Omental fat pad (tissue), 4 donors: Measurements from ENCODE around the gene SH2D6. TPM values are rescaled to one million over a fixed set of nuclear protein-coding genes. Genes with fewer than 3 reads are reported as not detected.

ENCODE experiments used
- ATAC-seq: fragments of 150-250 bp; one replicate; pipeline ENCODE4 v1.9.1; 2016; ENCODE audit warnings: mild to moderate bottlenecking, moderate library complexity; ENCODE audit not compliant: low FRiP score
- DNase-seq: peaks from one replicate; pipeline ENCODE4 v3.0.0-alpha.2; 2019; ENCODE audit warnings: low spot score
- total RNA-seq, 4 donors: library from RNA; depleted of rRNA; stranded (reverse); fragments of >200 nt; gene quantifications; one replicate each; pipeline ENCODE4 v1.1.0, GENCODE V29; 2016
- TF ChIP-seq, protein P1 (sequence below), 3 donors: fragments of 450-650 bp; IDR thresholded peaks; one replicate each; pipeline ENCODE4 v1.5.1; 2016 to 2017; ENCODE audit warnings: antibody characterized with exemption in 3 of 3, mild to moderate bottlenecking in 3 of 3, moderate library complexity in 2 of 3

SH2D6 gene
- total RNA-seq, result not detected

GRCh38 chr2:85418132-85419008 lies at the start of gene SH2D6:
SH2D6 (plus strand) TSS chr2:85418714; CDS start chr2:85429466, 10,752 bp downstream.
- ATAC-seq (peak; percentile 55), DNase-seq (peak; percentile 70)
- TF ChIP-seq, protein P1, sequence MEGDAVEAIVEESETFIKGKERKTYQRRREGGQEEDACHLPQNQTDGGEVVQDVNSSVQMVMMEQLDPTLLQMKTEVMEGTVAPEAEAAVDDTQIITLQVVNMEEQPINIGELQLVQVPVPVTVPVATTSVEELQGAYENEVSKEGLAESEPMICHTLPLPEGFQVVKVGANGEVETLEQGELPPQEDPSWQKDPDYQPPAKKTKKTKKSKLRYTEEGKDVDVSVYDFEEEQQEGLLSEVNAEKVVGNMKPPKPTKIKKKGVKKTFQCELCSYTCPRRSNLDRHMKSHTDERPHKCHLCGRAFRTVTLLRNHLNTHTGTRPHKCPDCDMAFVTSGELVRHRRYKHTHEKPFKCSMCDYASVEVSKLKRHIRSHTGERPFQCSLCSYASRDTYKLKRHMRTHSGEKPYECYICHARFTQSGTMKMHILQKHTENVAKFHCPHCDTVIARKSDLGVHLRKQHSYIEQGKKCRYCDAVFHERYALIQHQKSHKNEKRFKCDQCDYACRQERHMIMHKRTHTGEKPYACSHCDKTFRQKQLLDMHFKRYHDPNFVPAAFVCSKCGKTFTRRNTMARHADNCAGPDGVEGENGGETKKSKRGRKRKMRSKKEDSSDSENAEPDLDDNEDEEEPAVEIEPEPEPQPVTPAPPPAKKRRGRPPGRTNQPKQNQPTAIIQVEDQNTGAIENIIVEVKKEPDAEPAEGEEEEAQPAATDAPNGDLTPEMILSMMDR (IDR thresholded peaks at IDR 0.05), result no peak

DNA sequence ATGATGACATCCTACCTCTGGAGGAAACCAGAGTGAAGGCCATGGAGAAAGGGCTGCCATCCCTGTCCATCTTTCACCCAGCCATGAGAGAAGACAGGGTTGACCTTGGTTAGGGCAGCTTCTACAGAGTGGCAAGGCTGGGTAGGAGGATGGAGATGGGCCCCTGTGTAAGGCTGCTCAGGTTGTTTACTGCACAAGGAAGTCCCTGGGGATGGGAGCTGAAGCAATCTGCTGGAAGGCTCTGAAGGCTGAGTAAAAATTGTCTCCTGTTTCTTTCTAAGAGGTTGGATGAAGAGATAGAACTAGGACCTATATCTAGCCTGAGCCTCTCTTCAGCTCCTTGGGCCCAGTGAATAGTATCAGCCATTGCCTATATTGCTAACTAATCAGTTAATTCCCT lies 49.6 kb upstream of the SH2D6 start:
- TF ChIP-seq, protein P1 (IDR thresholded peaks at IDR 0.05), result no peak
- no peak for DNase-seq
- ATAC-seq, result no peak

DNA sequence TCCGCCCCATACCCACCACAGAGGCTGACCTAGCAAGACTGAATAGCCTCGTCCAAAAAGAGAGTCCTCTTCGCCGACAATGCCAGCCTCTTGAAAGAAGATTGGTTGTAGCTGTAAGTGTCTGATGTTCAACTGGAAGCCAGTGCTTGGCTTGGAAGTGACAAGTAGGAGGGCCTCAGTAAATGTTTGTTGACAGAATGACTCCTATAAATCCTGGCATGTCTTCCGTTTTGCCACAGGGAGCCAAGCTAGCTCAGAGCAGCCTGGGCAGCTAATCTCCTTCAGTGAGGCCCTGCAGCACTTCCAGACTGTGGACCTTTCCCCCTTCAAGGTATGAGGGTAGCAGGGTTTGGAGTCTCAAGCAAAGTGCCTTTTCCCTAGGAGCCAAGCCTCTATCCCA lies 49.0 kb upstream of the SH2D6 start:
- no peak for ATAC-seq
- TF ChIP-seq, protein P1 (IDR thresholded peaks at IDR 0.05), result no peak
- DNase-seq, result no peak

DNA sequence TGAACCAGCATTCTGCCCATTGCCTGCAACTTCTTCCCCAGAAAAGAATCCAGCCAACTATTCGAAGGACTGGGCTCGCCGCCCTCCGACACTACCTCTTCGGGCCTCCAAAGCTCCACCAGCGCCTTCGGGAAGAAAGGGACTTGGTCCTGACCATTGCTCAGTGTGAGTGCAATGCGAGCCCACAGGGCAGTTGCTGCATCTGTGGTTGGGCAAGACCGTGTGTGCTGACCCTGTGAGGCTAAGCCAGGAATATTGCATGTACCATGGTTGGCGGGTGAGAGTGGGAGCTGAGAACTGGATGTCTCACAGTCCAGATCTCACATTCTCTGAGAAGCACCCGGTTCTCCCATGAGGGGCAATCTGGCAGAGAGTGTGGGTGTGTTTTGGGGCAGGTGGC lies 47.5 kb upstream of the SH2D6 start:
- no peak for DNase-seq
- ATAC-seq, result no peak
- TF ChIP-seq, protein P1 (IDR thresholded peaks at IDR 0.05), result no peak

DNA sequence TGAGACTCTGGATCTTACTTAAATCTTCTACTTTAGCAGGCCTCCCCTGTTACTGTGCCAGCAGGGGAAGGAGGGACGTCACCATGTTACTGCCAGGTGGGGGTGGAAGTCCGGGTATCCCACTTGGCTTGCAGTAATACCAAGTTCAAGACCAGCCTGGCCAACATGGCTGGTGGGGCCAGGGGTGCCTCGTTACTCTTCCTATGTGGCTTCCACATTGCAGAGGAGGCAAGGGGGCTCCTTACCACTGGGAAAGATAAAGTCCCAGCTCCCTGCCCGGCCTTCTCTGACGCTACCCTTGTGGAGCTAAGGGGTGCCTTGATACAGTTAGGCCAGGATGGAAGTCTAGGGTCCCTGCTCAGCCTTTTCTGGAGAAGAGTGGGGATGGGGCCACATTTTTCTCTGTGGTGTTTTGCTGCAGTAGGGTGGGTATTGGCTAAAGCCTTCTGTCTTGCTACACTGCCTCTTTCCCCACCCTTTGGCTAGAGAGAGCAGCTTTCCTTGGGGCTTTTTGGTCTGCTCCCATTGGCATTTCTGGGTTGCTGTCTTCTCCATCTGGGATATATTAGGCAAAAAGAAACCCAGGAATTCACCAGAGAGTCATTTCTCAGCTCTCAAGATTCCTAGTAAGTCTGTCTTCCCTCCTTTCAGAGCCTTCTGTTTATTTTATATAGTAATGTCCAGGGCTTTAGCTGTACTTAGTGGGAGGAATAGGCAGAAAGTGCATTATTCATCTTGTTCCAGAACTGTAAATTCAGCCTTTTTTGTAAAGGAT lies 42.0 kb upstream of the SH2D6 start:
- DNase-seq, result no peak
- TF ChIP-seq, protein P1 (IDR thresholded peaks at IDR 0.05), result no peak
- ATAC-seq, result no peak

GRCh38 chr2:85377083-85377482 lies 41.4 kb upstream of the SH2D6 start:
- DNase-seq (no peak), ATAC-seq (no peak)
- TF ChIP-seq, protein P1 (IDR thresholded peaks at IDR 0.05), result no peak
